Keratinocyte (primary cell): ENCODE data around the gene MOV10L1. TPM values are rescaled to one million over a fixed set of nuclear protein-coding genes. Genes with fewer than 3 reads are reported as not detected.

Experiments
- DNase-seq: peaks from one replicate; pipeline ENCODE4 v3.0.0-alpha.2; 2011; ENCODE audit warnings: low read depth, missing footprints, low spot score
- FAIRE-seq: peaks from 2 replicates; lab custom pipeline; 2011; peaks lifted over from hg19 to GRCh38; lab: Jason Lieb, UNC
- H2AFZ ChIP-seq: 2 replicates; pipeline ENCODE4 v1.6.0; 2012; ENCODE audit warnings: low read length, control low read depth, inconsistent platforms; ENCODE audit not compliant: control insufficient read depth
- H3K27ac ChIP-seq: 2 replicates; pipeline ENCODE4 v1.5.1; 2011; ENCODE audit warnings: low read length; ENCODE audit not compliant: control insufficient read depth, insufficient read depth
- H3K27me3 ChIP-seq: 3 replicates; pipeline ENCODE4 v1.6.0; 2011; ENCODE audit warnings: low read length; ENCODE audit not compliant: control insufficient read depth, insufficient read depth; ENCODE audit errors: extremely low read depth
- H3K36me3 ChIP-seq, 2 experiments: 2 replicates in 1 of 2; 3 replicates in 1 of 2; pipeline ENCODE4 v1.5.1; 2011; ENCODE audit warnings: low read length in 2 of 2, mild to moderate bottlenecking in 1 of 2; ENCODE audit not compliant: control insufficient read depth in 2 of 2, insufficient read depth in 2 of 2; ENCODE audit errors: extremely low read depth in 1 of 2
- H3K4me1 ChIP-seq: 3 replicates; pipeline ENCODE4 v1.5.1; 2011; ENCODE audit warnings: low read length; ENCODE audit not compliant: control insufficient read depth, insufficient read depth; ENCODE audit errors: extremely low read depth
- H3K4me2 ChIP-seq: 3 replicates; pipeline ENCODE4 v1.6.0; 2011; ENCODE audit warnings: low read depth, low read length; ENCODE audit not compliant: control insufficient read depth, insufficient read depth; ENCODE audit errors: extremely low read depth
- H3K4me3 ChIP-seq, 3 experiments: fragments of 200-600 bp in 1 of 3; sonication (generic) in 1 of 3; 2 replicates in 2 of 3; 3 replicates in 1 of 3; pipeline ENCODE4 v1.5.1; 2011 to 2016; ENCODE audit warnings: low read length in 3 of 3, mild to moderate bottlenecking in 3 of 3, control low read depth in 2 of 3, inconsistent platforms in 1 of 3, low read depth in 1 of 3, mixed read lengths in 1 of 3, mixed run types in 1 of 3, moderate library complexity in 1 of 3; ENCODE audit not compliant: control insufficient read depth in 2 of 3, insufficient read depth in 2 of 3; ENCODE audit errors: extremely low read depth in 1 of 3
- H3K79me2 ChIP-seq: 2 replicates; pipeline ENCODE4 v1.6.0; 2012; ENCODE audit warnings: low read length; ENCODE audit not compliant: control insufficient read depth, insufficient read depth
- H3K9ac ChIP-seq: 3 replicates; pipeline ENCODE4 v1.6.0; 2011; ENCODE audit warnings: low read length; ENCODE audit not compliant: control insufficient read depth, insufficient read depth; ENCODE audit errors: extremely low read depth
- H3K9me1 ChIP-seq: 3 replicates; pipeline ENCODE4 v1.6.0; 2011; ENCODE audit warnings: low read length; ENCODE audit not compliant: control insufficient read depth, insufficient read depth; ENCODE audit errors: extremely low read depth
- H3K9me3 ChIP-seq: 2 replicates; pipeline ENCODE4 v1.5.1; 2012; ENCODE audit warnings: low read depth, low read length; ENCODE audit not compliant: control insufficient read depth
- H4K20me1 ChIP-seq: 3 replicates; pipeline ENCODE4 v1.6.0; 2011; ENCODE audit warnings: low read length; ENCODE audit not compliant: control insufficient read depth, insufficient read depth; ENCODE audit errors: extremely low read depth
- CTCF ChIP-seq, 3 experiments: IDR thresholded peaks in 1 of 3; conservative IDR thresholded peaks in 1 of 3; optimal IDR thresholded peaks in 1 of 3; 2 replicates in 2 of 3; 3 replicates in 1 of 3; pipeline versions ENCODE3 to v1.5.1; 2011; ENCODE audit warnings: low read length in 3 of 3, mild to moderate bottlenecking in 3 of 3, moderate library complexity in 2 of 3, control low read depth in 1 of 3, inconsistent platforms in 1 of 3; ENCODE audit not compliant: insufficient read depth in 2 of 3; ENCODE audit errors: extremely low read depth in 1 of 3
- EZH2 ChIP-seq: IDR thresholded peaks from one replicate; pipeline ENCODE4 v1.6.1; 2012; ENCODE audit warnings: inconsistent platforms, mild to moderate bottlenecking, low read length, moderate library complexity
- dilution Hi-C: fragments of 300-500 bp; cut with MboI; formaldehyde crosslinking; loops from one replicate; pipeline ENCODE4 v1.7.0; 2020; ENCODE audit warnings: low sequenced_read_pairs; ENCODE audit not compliant: extremely low pct_ligation_motif_present
- polyA plus RNA-seq, 5 experiments: library from polyadenylated mRNA; depleted of rRNA in 3 of 5; stranded (reverse) in 3 of 5; stranded (forward) in 1 of 5; unstranded in 1 of 5; fragments of >200 nt; gene quantifications; 1 replicate in 1 of 5; 2 replicates in 3 of 5; 3 replicates in 1 of 5; pipeline versions ENCODE4 v1.2.1 to v1.2.3, GENCODE V29; 2011 to 2012; ENCODE audit warnings: missing spikeins in 2 of 5, low read depth in 1 of 5, low replicate concordance in 1 of 5

The MOV10L1 gene
- polyA plus RNA-seq, 1 donor (not counting 4 experiments of a cell fraction or from before 2014, with no cell fraction given) = not detected

- dilution Hi-C loops = no loop called here
- Histone ChIP-seq H3K9me1 (no peaks in the 10 kb centered on the region), H3K4me1 (peaks cover 6% of the 10 kb centered on the region), H3K36me3 (no peaks in the 10 kb centered on the region), H4K20me1 (no peaks in the 10 kb centered on the region), H3K4me2 (no peak overlapping the region), H3K9ac (no peak overlapping the region), H3K27me3 (peaks cover 23% of the 10 kb centered on the region), H2AFZ (no peak overlapping the region), H3K79me2 (no peaks in the 10 kb centered on the region), H3K9me3 (peaks cover 5% of the 10 kb centered on the region), H3K4me3 (no peak overlapping the region), H3K27ac (no peak overlapping the region)
- FAIRE-seq (peak; percentile 13), DNase-seq (no peak)
- TF ChIP-seq CTCF (optimal IDR thresholded peaks at IDR 0.05 in 1 of 3, IDR thresholded peaks at IDR 0.05 in 1 of 3, conservative IDR thresholded peaks at IDR 0.05 in 1 of 3; ENCODE audit: extremely low read depth in 1 of 3, insufficient read depth in 2 of 3, low read length in 3 of 3) (no peak), EZH2 (no peak)
Measured at GRCh38 chr22:50118557-50119168, 28.9 kb downstream of the MOV10L1 start.

- no peaks in the 10 kb centered on the region for H3K9me1 ChIP-seq
- no peak overlapping the region for H3K4me3 ChIP-seq
- no peak overlapping the region for H3K4me2 ChIP-seq
- H3K79me2 ChIP-seq = no peaks in the 10 kb centered on the region
- no peak overlapping the region for H3K27ac ChIP-seq
- TF ChIP-seq CTCF (optimal IDR thresholded peaks at IDR 0.05 in 1 of 3, IDR thresholded peaks at IDR 0.05 in 1 of 3, conservative IDR thresholded peaks at IDR 0.05 in 1 of 3; ENCODE audit: extremely low read depth in 1 of 3, insufficient read depth in 2 of 3, low read length in 3 of 3) = no peak
- no peak for TF ChIP-seq EZH2
- no peak for FAIRE-seq
- H2AFZ ChIP-seq = no peak overlapping the region
- dilution Hi-C loops = no loop called here
- peaks cover 6% of the 10 kb centered on the region for H3K4me1 ChIP-seq
- no peak overlapping the region for H3K9ac ChIP-seq
- H3K9me3 ChIP-seq = peaks cover 5% of the 10 kb centered on the region
- peaks cover 23% of the 10 kb centered on the region for H3K27me3 ChIP-seq
- H3K36me3 ChIP-seq = no peaks in the 10 kb centered on the region
- no peak for DNase-seq
- no peaks in the 10 kb centered on the region for H4K20me1 ChIP-seq
Measured at GRCh38 chr22:50119169-50119767, 29.5 kb downstream of the MOV10L1 start.
